ENCODE measurements around the gene SFTPD. TPM values are rescaled to one million over a fixed set of nuclear protein-coding genes. Genes with fewer than 3 reads are reported as not detected.

SFTPD gene
- total RNA-seq, 4 donors from 2014 or later: not detected

- no peak overlapping the region for H3K4me3 ChIP-seq
- no peaks in the 10 kb centered on the region for H3K27me3 ChIP-seq
- intact Hi-C loops (cut with DNase I; ENCODE audit: low total_unique reads) (no loop called here), in situ Hi-C loops (cut with MboI; ENCODE audit: low pct_ligation_motif_present in 1 of 4, low pct_unique_long_range_greater_than_20kb in 1 of 4, low sequenced_read_pairs in 3 of 4) (loop anchor here in 3 of 4 donors (25.0 kb wide), 1 partner anchor 380 kb away; the partner anchor contains the start of gene SFTPA2 (in 3 of the 3))
- 86% methylated on average over 8 of the region's 8 CpGs; no CpG with 5 or more reads in 1 of the 2 donors for WGBS, 2 donors (ENCODE audit: low coverage in 1 of 2)
- no peaks in the 10 kb centered on the region for H3K9me3 ChIP-seq
- H3K36me3 ChIP-seq: no peaks in the 10 kb centered on the region
- DNase-seq: no peak
- TF ChIP-seq POLR2AphosphoS5 (IDR thresholded peaks at IDR 0.05) (no peak), EP300 (IDR thresholded peaks at IDR 0.05; ENCODE audit: low read depth) (no peak), POLR2A (IDR thresholded peaks at IDR 0.05) (no peak), CTCF (IDR thresholded peaks at IDR 0.05) (no peak)
- no peak overlapping the region for H3K27ac ChIP-seq
- no peaks in the 10 kb centered on the region for H3K4me1 ChIP-seq
These were observed 6.4 kb downstream of the SFTPD start for GRCh38 chr10:79942261-79943185.

GRCh38 chr10:79941585-79942210, 7.2 kb downstream of the SFTPD start:
- TF ChIP-seq CTCF (IDR thresholded peaks at IDR 0.05) (no peak), POLR2AphosphoS5 (IDR thresholded peaks at IDR 0.05) (no peak), POLR2A (IDR thresholded peaks at IDR 0.05) (no peak), EP300 (IDR thresholded peaks at IDR 0.05; ENCODE audit: low read depth) (no peak)
- 89 to 98% methylated on average over 4 to 11 of the region's 11 CpGs for WGBS, 2 donors (ENCODE audit: low coverage in 1 of 2)
- H3K4me1 ChIP-seq: no peaks in the 10 kb centered on the region
- H3K27ac ChIP-seq: no peak overlapping the region
- H3K36me3 ChIP-seq: no peaks in the 10 kb centered on the region
- H3K9me3 ChIP-seq: no peaks in the 10 kb centered on the region
- DNase-seq: no peak
- intact Hi-C loops (cut with DNase I; ENCODE audit: low total_unique reads): no loop called here
- H3K4me3 ChIP-seq: no peak overlapping the region
- in situ Hi-C loops (cut with MboI; ENCODE audit: low pct_ligation_motif_present in 1 of 4, low pct_unique_long_range_greater_than_20kb in 1 of 4, low sequenced_read_pairs in 3 of 4): loop anchor here in 3 of 4 donors (25.0 kb wide), 1 partner anchor 379 kb away; the partner anchor contains the start of gene SFTPA2 (in 3 of the 3)
- no peaks in the 10 kb centered on the region for H3K27me3 ChIP-seq

GRCh38 chr10:79941146-79941545, 7.8 kb downstream of the SFTPD start:
- in situ Hi-C loops (cut with MboI; ENCODE audit: low pct_ligation_motif_present in 1 of 4, low pct_unique_long_range_greater_than_20kb in 1 of 4, low sequenced_read_pairs in 3 of 4): loop anchor here in 3 of 4 donors (25.0 kb wide), 1 partner anchor 379 kb away; the partner anchor contains the start of gene SFTPA2 (in 3 of the 3)
- WGBS, 2 donors (ENCODE audit: low coverage in 1 of 2): 89% methylated on average over 4 of the region's 4 CpGs; no CpG with 5 or more reads in 1 of the 2 donors
- Histone ChIP-seq H3K27me3 (no peaks in the 10 kb centered on the region), H3K9me3 (no peaks in the 10 kb centered on the region), H3K4me3 (no peak overlapping the region), H3K36me3 (no peaks in the 10 kb centered on the region), H3K4me1 (no peaks in the 10 kb centered on the region), H3K27ac (no peak overlapping the region)
- intact Hi-C loops (cut with DNase I; ENCODE audit: low total_unique reads): no loop called here
- TF ChIP-seq CTCF (IDR thresholded peaks at IDR 0.05): no peak
- TF ChIP-seq POLR2A (IDR thresholded peaks at IDR 0.05): no peak
- TF ChIP-seq EP300 (IDR thresholded peaks at IDR 0.05; ENCODE audit: low read depth): no peak
- TF ChIP-seq POLR2AphosphoS5 (IDR thresholded peaks at IDR 0.05): no peak
- no peak for DNase-seq

GRCh38 chr10:79940431-79940830, 8.5 kb downstream of the SFTPD start:
- no peak overlapping the region for H3K4me3 ChIP-seq
- no peaks in the 10 kb centered on the region for H3K27me3 ChIP-seq
- H3K27ac ChIP-seq: no peak overlapping the region
- in situ Hi-C loops (cut with MboI; ENCODE audit: low pct_ligation_motif_present in 1 of 4, low pct_unique_long_range_greater_than_20kb in 1 of 4, low sequenced_read_pairs in 3 of 4) (loop anchor here in 3 of 4 donors (25.0 kb wide), 1 partner anchor 378 kb away; the partner anchor contains the start of gene SFTPA2 (in 3 of the 3)), intact Hi-C loops (cut with DNase I; ENCODE audit: low total_unique reads) (no loop called here)
- TF ChIP-seq POLR2A (IDR thresholded peaks at IDR 0.05): no peak
- no peak for TF ChIP-seq CTCF (IDR thresholded peaks at IDR 0.05)
- TF ChIP-seq EP300 (IDR thresholded peaks at IDR 0.05; ENCODE audit: low read depth): no peak
- no peak for TF ChIP-seq POLR2AphosphoS5 (IDR thresholded peaks at IDR 0.05)
- H3K9me3 ChIP-seq: no peaks in the 10 kb centered on the region
- no peaks in the 10 kb centered on the region for H3K36me3 ChIP-seq
- DNase-seq: no peak
- no peaks in the 10 kb centered on the region for H3K4me1 ChIP-seq
